Breast epithelium (tissue), 4 donors: ENCODE data around the gene CNMD. TPM values are rescaled to one million over a fixed set of nuclear protein-coding genes. Genes with fewer than 3 reads are reported as not detected.

Experiments used
- DNase-seq, 2 donors: peaks; one replicate each; pipeline ENCODE4 v3.0.0-alpha.2; 2019; ENCODE audit warnings: low spot score in 2 of 2
- H3K27ac ChIP-seq, 2 donors: fragments of 200-600 bp; sonication (generic) in 1 of 2; one replicate each; pipeline ENCODE4 v1.5.1; 2016 to 2019; ENCODE audit warnings: mild to moderate bottlenecking in 1 of 2
- H3K27me3 ChIP-seq, 2 donors: fragments of 200-600 bp; sonication (generic) in 1 of 2; one replicate each; pipeline versions ENCODE4 v1.5.1 to v1.6.0; 2017 to 2019; ENCODE audit warnings: control low read depth in 1 of 2, mild to moderate bottlenecking in 1 of 2
- H3K36me3 ChIP-seq: fragments of 200-600 bp; one replicate; pipeline ENCODE4 v1.5.1; 2019
- H3K4me1 ChIP-seq, 2 donors: fragments of 200-600 bp; sonication (generic); one replicate each; pipeline ENCODE4 v1.5.1; 2016 to 2019; ENCODE audit warnings: control low read depth in 1 of 2
- H3K4me3 ChIP-seq, 3 donors: fragments of 200-600 bp; sonication (generic); 1 replicate in 2 of 3; 2 replicates in 1 of 3; pipeline ENCODE4 v1.5.1; 2016 to 2019; ENCODE audit warnings: mild to moderate bottlenecking in 3 of 3, moderate library complexity in 2 of 3
- H3K9me3 ChIP-seq, 2 donors: fragments of 200-600 bp; sonication (generic) in 1 of 2; one replicate each; pipeline ENCODE4 v1.5.1; 2016 to 2019; ENCODE audit warnings: control low read depth in 1 of 2
- POLR2A ChIP-seq: fragments of 450-650 bp; IDR thresholded peaks from one replicate; pipeline ENCODE4 v1.6.1; 2016; ENCODE audit warnings: antibody characterized with exemption, mild to moderate bottlenecking, moderate library complexity
- POLR2AphosphoS5 ChIP-seq, 3 donors: sonication (generic); formaldehyde crosslinking; IDR thresholded peaks; one replicate each; pipeline ENCODE4 v1.6.1; 2017; ENCODE audit warnings: antibody characterized with exemption in 3 of 3
- intact Hi-C: fragments of 100-400 bp; cut with DNase I; formaldehyde crosslinking; loops from one replicate; pipeline ENCODE4 v1.15.1; 2023; ENCODE audit warnings: low total_unique reads
- total RNA-seq, 3 donors: library from RNA; depleted of rRNA; stranded (reverse); fragments of >200 nt; gene quantifications; one replicate each; pipeline ENCODE4 v1.1.0, GENCODE V29; 2016
- TF ChIP-seq, protein P1 (sequence below), 3 donors: fragments of 450-650 bp; IDR thresholded peaks; one replicate each; pipeline ENCODE4 v1.5.1; 2016 to 2017; ENCODE audit warnings: antibody characterized with exemption in 3 of 3, mild to moderate bottlenecking in 3 of 3, moderate library complexity in 3 of 3

CNMD gene
- total RNA-seq, 3 donors from 2014 or later = 0.29 to 0.96 TPM; not detected in 1

GRCh38 chr13:52659340-52659739 lies 80.3 kb downstream of the CNMD start:
- Histone ChIP-seq H3K9me3 (no peaks in the 10 kb centered on the region), H3K36me3 (no peaks in the 10 kb centered on the region), H3K4me3 (no peak overlapping the region), H3K27ac (no peak overlapping the region), H3K4me1 (no peaks in the 10 kb centered on the region), H3K27me3 (no peaks in the 10 kb centered on the region)
- intact Hi-C loops = no loop called here
- DNase-seq = no peak
- TF ChIP-seq POLR2A (no peak), POLR2AphosphoS5 (IDR thresholded peaks at IDR 0.05) (no peak)
- TF ChIP-seq, protein P1, sequence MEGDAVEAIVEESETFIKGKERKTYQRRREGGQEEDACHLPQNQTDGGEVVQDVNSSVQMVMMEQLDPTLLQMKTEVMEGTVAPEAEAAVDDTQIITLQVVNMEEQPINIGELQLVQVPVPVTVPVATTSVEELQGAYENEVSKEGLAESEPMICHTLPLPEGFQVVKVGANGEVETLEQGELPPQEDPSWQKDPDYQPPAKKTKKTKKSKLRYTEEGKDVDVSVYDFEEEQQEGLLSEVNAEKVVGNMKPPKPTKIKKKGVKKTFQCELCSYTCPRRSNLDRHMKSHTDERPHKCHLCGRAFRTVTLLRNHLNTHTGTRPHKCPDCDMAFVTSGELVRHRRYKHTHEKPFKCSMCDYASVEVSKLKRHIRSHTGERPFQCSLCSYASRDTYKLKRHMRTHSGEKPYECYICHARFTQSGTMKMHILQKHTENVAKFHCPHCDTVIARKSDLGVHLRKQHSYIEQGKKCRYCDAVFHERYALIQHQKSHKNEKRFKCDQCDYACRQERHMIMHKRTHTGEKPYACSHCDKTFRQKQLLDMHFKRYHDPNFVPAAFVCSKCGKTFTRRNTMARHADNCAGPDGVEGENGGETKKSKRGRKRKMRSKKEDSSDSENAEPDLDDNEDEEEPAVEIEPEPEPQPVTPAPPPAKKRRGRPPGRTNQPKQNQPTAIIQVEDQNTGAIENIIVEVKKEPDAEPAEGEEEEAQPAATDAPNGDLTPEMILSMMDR (IDR thresholded peaks at IDR 0.05) = no peak

Other genes with a start within 250 kb of the CNMD start
- gene HNRNPA1L2, start 97.4 kb downstream of the CNMD start, total RNA-seq = 1 to 10 TPM; 2.4 to 5.7 (median 4.9) TPM
- gene SUGT1, start 87.0 kb downstream of the CNMD start, total RNA-seq = 10 to 100 TPM; 24.6 to 40.8 (median 29.1) TPM
- under 1 TPM in 1 of 3 donors, not detected in 2; 0.66 TPM for gene PCDH8, start 108.8 kb upstream of the CNMD start, total RNA-seq